Coronary artery (tissue), 2 donors: ENCODE measurements around the gene SPG7.

ENCODE experiments used
- DNase-seq: peaks from one replicate; pipeline ENCODE4 v3.0.0-alpha.2; 2017; ENCODE audit warnings: low spot score
- H3K27ac ChIP-seq, 2 donors: fragments of 200-600 bp; sonication (generic); one replicate each; pipeline ENCODE4 v1.5.1; 2016 to 2019
- H3K4me3 ChIP-seq: fragments of 200-600 bp; sonication (generic); 2 replicates; pipeline ENCODE4 v1.5.1; 2016; ENCODE audit warnings: mild to moderate bottlenecking, moderate library complexity
- CTCF ChIP-seq: fragments of 200-600 bp; sonication (generic); IDR thresholded peaks from one replicate; pipeline ENCODE4 v1.5.1; 2019; ENCODE audit warnings: antibody characterized with exemption

SPG7 gene

DNA sequence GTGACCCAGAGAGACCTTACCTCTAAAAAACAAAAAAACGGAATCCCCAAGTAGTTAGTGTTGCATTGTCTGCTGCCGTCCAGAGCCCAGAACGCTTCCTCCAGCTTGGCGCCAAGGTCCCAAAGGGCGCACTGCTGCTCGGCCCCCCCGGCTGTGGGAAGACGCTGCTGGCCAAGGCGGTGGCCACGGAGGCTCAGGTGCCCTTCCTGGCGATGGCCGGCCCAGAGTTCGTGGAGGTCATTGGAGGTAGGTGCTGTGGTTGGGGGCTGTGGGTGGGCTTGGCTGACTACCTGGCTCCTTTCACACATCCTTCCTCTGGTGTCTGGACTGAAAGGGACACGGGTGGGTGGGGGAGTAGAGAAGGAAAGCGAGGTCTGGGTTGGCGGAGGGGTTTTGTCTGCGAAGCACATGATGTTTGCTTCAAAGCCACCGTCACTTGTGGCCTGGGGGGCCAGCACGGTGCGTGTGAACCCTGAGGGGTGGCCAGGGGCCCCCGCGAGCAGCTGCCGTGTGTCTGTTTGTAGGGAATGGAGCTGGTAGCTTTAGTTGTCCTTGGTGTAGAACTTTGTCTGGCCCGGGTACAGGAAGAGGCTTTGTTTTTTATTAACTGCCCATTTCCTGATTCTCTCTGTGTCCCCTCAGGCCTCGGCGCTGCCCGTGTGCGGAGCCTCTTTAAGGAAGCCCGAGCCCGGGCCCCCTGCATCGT, 23.8 kb downstream of the SPG7 start:
- Histone ChIP-seq H3K4me3 (no peak overlapping the region), H3K27ac (no peak overlapping the region)
- DNase-seq: no peak
- TF ChIP-seq CTCF: no peak

- Histone ChIP-seq H3K27ac (peak overlapping the region in 1 of 2 donors; percentile 29), H3K4me3 (no peak overlapping the region)
- no peak for TF ChIP-seq CTCF
- no peak for DNase-seq
These were observed 26.1 kb downstream of the SPG7 start for GRCh38 chr16:89534252-89534756.

DNA sequence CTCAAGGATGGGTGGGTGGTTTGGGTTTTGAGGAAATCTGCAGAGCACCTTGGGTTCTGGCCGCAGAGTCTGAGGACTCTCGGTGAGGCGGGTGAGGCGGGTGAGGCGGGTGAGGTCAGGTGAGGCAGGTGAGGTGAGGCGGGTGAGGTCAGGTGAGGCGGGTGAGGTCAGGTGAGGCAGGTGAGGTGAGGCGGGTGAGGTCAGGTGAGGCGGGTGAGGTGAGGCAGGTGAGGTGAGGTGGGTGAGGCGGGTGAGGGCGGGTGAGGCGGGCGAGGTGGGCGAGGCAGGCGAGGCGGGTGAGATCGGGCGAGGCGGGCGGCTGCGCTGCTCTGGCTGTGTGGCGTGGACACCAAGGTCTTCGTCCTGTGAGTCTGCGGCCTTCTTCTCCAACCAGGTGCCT, 28.2 kb downstream of the SPG7 start:
- no peak for DNase-seq
- no peak overlapping the region for H3K27ac ChIP-seq
- no peak overlapping the region for H3K4me3 ChIP-seq
- no peak for TF ChIP-seq CTCF

DNA sequence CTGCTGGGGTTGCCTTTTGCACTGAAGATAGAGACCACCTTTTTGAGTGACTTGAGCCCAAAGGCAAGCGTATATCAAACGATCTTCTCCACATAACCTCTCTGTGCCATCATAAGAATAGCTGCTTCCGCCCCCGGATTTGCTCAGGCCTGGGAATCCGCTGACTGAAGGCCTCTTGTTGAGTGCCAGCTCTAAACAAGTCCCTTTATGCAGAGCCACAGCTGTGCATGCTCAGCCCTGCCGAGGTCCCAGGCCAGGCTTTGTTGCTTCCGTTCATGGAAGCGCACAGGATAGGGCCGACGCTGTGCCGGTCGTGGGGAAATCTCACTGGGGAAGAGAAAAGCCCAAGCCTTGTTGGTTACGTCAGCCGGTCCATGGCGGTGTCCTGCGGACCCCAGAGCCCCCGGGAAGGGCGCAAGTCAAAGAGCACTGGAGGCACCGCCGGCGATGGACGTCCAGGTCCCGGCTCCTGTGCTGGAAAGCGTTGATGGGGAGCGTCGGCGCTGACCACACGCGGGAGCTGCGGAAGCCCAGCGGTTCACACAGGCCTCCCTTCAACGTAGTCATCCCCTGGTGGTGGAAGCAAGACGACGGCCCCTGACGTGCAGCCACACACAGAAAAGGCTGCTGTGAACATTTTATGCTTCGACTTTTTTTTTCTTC, 28.8 kb downstream of the SPG7 start:
- no peak overlapping the region for H3K4me3 ChIP-seq
- no peak for TF ChIP-seq CTCF
- no peak for DNase-seq
- H3K27ac ChIP-seq: no peak overlapping the region

- no peak for DNase-seq
- Histone ChIP-seq H3K4me3 (no peak overlapping the region), H3K27ac (no peak overlapping the region)
- TF ChIP-seq CTCF: no peak
These were observed 29.3 kb downstream of the SPG7 start for GRCh38 chr16:89537549-89537925.

DNA sequence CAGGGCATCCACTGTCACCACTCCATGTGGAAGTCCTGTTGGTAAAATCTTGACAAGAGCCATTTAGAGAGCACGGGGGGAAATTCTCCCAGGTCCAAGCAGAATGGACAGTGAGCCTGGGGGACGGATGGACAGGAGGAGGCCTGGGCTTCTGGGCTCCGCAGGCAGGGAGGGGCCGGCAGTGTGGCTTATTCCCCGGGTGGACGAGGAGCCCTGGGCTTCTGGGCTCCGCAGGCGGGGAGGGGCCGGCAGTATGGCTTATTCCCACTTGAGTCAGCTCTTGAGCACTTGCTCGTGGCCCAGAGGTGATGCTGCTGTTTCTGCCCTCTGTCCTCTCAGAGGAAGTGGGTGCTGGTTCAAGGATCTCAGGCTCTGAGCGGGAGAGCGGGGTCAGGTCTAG, 30.1 kb downstream of the SPG7 start:
- H3K4me3 ChIP-seq: no peak overlapping the region
- no peak for TF ChIP-seq CTCF
- H3K27ac ChIP-seq: no peak overlapping the region
- DNase-seq: no peak

GRCh38 chr16:89540557-89540956, 32.4 kb downstream of the SPG7 start:
- Histone ChIP-seq H3K4me3 (no peak overlapping the region), H3K27ac (no peak overlapping the region)
- DNase-seq: no peak
- TF ChIP-seq CTCF: no peak
